ENCODE results near the gene NAV3. TPM values are rescaled to one million over a fixed set of nuclear protein-coding genes. Genes with fewer than 3 reads are reported as not detected.

The NAV3 gene
- total and polyA plus RNA-seq, 2 donors (not counting 1 experiment from before 2014, with no cell fraction given): not detected

DNA sequence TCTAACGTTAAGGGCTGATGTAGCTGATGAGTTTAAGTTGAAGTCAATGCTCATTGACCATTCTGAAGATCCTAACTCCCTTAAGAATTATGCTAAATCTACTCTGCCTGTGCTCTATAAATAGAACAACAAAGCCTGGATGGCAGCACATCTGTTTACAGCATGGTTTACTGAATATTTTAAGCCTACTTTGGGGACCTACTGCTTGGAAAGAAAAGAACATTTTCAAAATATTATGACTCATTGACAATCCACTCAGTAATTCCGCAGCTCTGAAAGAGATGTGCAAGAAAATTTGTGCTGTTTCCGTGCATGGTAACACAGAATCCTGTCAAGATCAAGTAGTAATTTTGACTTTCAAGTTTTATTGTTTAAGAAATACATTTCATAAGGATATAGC lies 35.0 kb upstream of the NAV3 start:
- no peak for ATAC-seq (ENCODE audit: low read depth)
- Histone ChIP-seq H3K27me3 (replicated peaks in 1 of 4; ENCODE audit: control extremely low read depth in 1 of 4, control insufficient read depth in 3 of 4, insufficient read depth in 4 of 4, low read length in 3 of 4) (no peaks in the 10 kb centered on the region), H3K4me1 (ENCODE audit: control insufficient read depth in 2 of 2, insufficient read depth in 2 of 2, low read length in 2 of 2) (no peaks in the 10 kb centered on the region), H2AFZ (ENCODE audit: insufficient read depth, low read depth, low read length, poor library complexity, severe bottlenecking) (no peak overlapping the region), H3K36me3 (replicated peaks in 1 of 2; ENCODE audit: control extremely low read depth in 1 of 2, control insufficient read depth in 1 of 2, extremely low read depth in 1 of 2, insufficient read depth in 2 of 2, low read length in 1 of 2) (no peaks in the 10 kb centered on the region), H3K9ac (ENCODE audit: low read length) (no peak overlapping the region), H3K79me2 (ENCODE audit: control insufficient read depth, insufficient read depth, low read length) (no peaks in the 10 kb centered on the region), H4K20me1 (ENCODE audit: control insufficient read depth, insufficient read depth, low read length, poor library complexity, severe bottlenecking) (no peaks in the 10 kb centered on the region), H3K9me3 (ENCODE audit: control extremely low read depth in 1 of 3, control insufficient read depth in 2 of 3, insufficient read depth in 1 of 3, low read length in 2 of 3) (no peaks in the 10 kb centered on the region), H3K4me2 (replicated peaks; ENCODE audit: low read depth, low read length, poor library complexity, severe bottlenecking) (no peak overlapping the region), H3K27ac (ENCODE audit: low read length in 2 of 2) (no peak overlapping the region), H3K4me3 (ENCODE audit: control extremely low read depth in 1 of 5, extremely low read depth in 1 of 5, insufficient read depth in 1 of 5, low read depth in 2 of 5, low read length in 4 of 5) (no peak overlapping the region)
- no peak for DNase-seq
- Mint-ChIP-seq H3K4me3 (no peak overlapping the region), H3K4me1 (no peaks in the 10 kb centered on the region), H3K9me3 (ENCODE audit: insufficient read depth) (no peaks in the 10 kb centered on the region), H3K27me3 (no peaks in the 10 kb centered on the region), H3K27ac (no peak overlapping the region)
- CTCF ChIA-PET: no interaction called here
- TF ChIP-seq EZH2 (IDR thresholded peaks at IDR 0.05; ENCODE audit: borderline replicate concordance, insufficient read depth, low read depth, low read length, poor library complexity, severe bottlenecking): no peak
- TF ChIP-seq, protein P1, sequence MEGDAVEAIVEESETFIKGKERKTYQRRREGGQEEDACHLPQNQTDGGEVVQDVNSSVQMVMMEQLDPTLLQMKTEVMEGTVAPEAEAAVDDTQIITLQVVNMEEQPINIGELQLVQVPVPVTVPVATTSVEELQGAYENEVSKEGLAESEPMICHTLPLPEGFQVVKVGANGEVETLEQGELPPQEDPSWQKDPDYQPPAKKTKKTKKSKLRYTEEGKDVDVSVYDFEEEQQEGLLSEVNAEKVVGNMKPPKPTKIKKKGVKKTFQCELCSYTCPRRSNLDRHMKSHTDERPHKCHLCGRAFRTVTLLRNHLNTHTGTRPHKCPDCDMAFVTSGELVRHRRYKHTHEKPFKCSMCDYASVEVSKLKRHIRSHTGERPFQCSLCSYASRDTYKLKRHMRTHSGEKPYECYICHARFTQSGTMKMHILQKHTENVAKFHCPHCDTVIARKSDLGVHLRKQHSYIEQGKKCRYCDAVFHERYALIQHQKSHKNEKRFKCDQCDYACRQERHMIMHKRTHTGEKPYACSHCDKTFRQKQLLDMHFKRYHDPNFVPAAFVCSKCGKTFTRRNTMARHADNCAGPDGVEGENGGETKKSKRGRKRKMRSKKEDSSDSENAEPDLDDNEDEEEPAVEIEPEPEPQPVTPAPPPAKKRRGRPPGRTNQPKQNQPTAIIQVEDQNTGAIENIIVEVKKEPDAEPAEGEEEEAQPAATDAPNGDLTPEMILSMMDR (IDR thresholded peaks at IDR 0.05): no peak
- POLR2A ChIA-PET: no interaction called here
- intact Hi-C loops (cut with micrococcal nuclease): no loop called here
- WGBS (ENCODE audit: insufficient coverage): no CpG with 5 or more reads among the region's 3 CpGs

DNA sequence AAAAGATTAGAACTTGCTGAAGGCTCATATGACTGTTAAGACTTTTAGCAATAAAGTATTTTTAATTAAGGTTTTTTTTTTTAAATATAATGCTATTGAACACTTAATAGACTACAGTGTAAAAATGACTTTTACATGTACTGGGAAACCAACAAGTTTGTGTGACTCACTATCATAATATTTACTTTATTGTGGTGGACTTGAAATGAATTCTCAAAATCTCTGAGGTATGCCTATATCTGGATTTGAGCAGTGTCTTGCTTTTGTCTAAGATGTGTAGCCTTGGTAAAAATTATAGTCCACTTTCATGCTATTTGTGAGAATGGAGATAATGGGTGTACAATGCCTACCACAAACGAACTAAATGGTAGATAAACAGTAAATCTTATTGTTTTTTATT lies 33.9 kb upstream of the NAV3 start:
- no peaks in the 10 kb centered on the region for H3K27me3 Mint-ChIP-seq
- Histone ChIP-seq H3K36me3 (replicated peaks in 1 of 2; ENCODE audit: control extremely low read depth in 1 of 2, control insufficient read depth in 1 of 2, extremely low read depth in 1 of 2, insufficient read depth in 2 of 2, low read length in 1 of 2) (no peaks in the 10 kb centered on the region), H3K9me3 (ENCODE audit: control extremely low read depth in 1 of 3, control insufficient read depth in 2 of 3, insufficient read depth in 1 of 3, low read length in 2 of 3) (no peaks in the 10 kb centered on the region), H3K9ac (ENCODE audit: low read length) (no peak overlapping the region), H3K4me3 (ENCODE audit: control extremely low read depth in 1 of 5, extremely low read depth in 1 of 5, insufficient read depth in 1 of 5, low read depth in 2 of 5, low read length in 4 of 5) (no peak overlapping the region), H2AFZ (ENCODE audit: insufficient read depth, low read depth, low read length, poor library complexity, severe bottlenecking) (no peak overlapping the region), H3K27ac (ENCODE audit: low read length in 2 of 2) (no peak overlapping the region), H3K4me1 (ENCODE audit: control insufficient read depth in 2 of 2, insufficient read depth in 2 of 2, low read length in 2 of 2) (no peaks in the 10 kb centered on the region), H3K79me2 (ENCODE audit: control insufficient read depth, insufficient read depth, low read length) (no peaks in the 10 kb centered on the region), H3K27me3 (replicated peaks in 1 of 4; ENCODE audit: control extremely low read depth in 1 of 4, control insufficient read depth in 3 of 4, insufficient read depth in 4 of 4, low read length in 3 of 4) (no peaks in the 10 kb centered on the region), H4K20me1 (ENCODE audit: control insufficient read depth, insufficient read depth, low read length, poor library complexity, severe bottlenecking) (no peaks in the 10 kb centered on the region), H3K4me2 (replicated peaks; ENCODE audit: low read depth, low read length, poor library complexity, severe bottlenecking) (no peak overlapping the region)
- intact Hi-C loops (cut with micrococcal nuclease): no loop called here
- no peak overlapping the region for H3K4me3 Mint-ChIP-seq
- ChIA-PET POLR2A (no interaction called here), CTCF (no interaction called here)
- TF ChIP-seq EZH2 (IDR thresholded peaks at IDR 0.05; ENCODE audit: borderline replicate concordance, insufficient read depth, low read depth, low read length, poor library complexity, severe bottlenecking): no peak
- TF ChIP-seq, protein P1 (IDR thresholded peaks at IDR 0.05): no peak
- WGBS (ENCODE audit: insufficient coverage): no CpG with 5 or more reads among the region's 1 CpG
- DNase-seq (no peak), ATAC-seq (ENCODE audit: low read depth) (no peak)
- H3K4me1 Mint-ChIP-seq: no peaks in the 10 kb centered on the region
- H3K9me3 Mint-ChIP-seq (ENCODE audit: insufficient read depth): no peaks in the 10 kb centered on the region
- H3K27ac Mint-ChIP-seq: no peak overlapping the region
